Body of pancreas (tissue), 4 donors: ENCODE results near the gene PRR12. TPM values are rescaled to one million over a fixed set of nuclear protein-coding genes. Genes with fewer than 3 reads are reported as not detected.

Source experiments
- ATAC-seq: fragments of 150-250 bp; one replicate; pipeline ENCODE4 v1.9.1; 2016
- DNase-seq, 4 donors: peaks; one replicate each; pipeline ENCODE4 v3.0.0-alpha.2; 2019
- H3K27ac ChIP-seq, 4 donors: fragments of 200-600 bp; sonication (generic); 1 replicate in 3 of 4; 2 replicates in 1 of 4; pipeline versions ENCODE4 v1.5.1 to v1.6.1; 2016 to 2019; ENCODE audit warnings: mild to moderate bottlenecking in 1 of 4, mixed read lengths in 1 of 4, moderate library complexity in 1 of 4
- H3K27me3 ChIP-seq, 2 donors: fragments of 200-600 bp; sonication (generic); one replicate each; pipeline ENCODE4 v1.6.0; 2016; ENCODE audit warnings: mild to moderate bottlenecking in 1 of 2
- H3K36me3 ChIP-seq, 2 donors: fragments of 200-600 bp; sonication (generic); replicated peaks in 1 of 2; 2 replicates each; pipeline ENCODE4 v1.5.1; 2016; ENCODE audit warnings: low read depth in 2 of 2; ENCODE audit not compliant: insufficient read depth in 1 of 2
- H3K4me1 ChIP-seq: fragments of 200-600 bp; sonication (generic); one replicate; pipeline ENCODE4 v1.6.0; 2016
- H3K4me3 ChIP-seq, 2 donors: fragments of 200-600 bp; sonication (generic); 1 replicate in 1 of 2; 2 replicates in 1 of 2; pipeline ENCODE4 v1.5.1; 2016 to 2019
- H3K9me3 ChIP-seq, 3 donors: fragments of 200-600 bp; sonication (generic); 1 replicate in 2 of 3; 2 replicates in 1 of 3; pipeline ENCODE4 v1.5.1; 2016
- CTCF ChIP-seq, 7 experiments: fragments of 450-650 bp in 4 of 7; fragments of 200-600 bp in 3 of 7; sonication (generic) in 3 of 7; IDR thresholded peaks; one replicate each; pipeline ENCODE4 v1.5.1; 2016 to 2019; ENCODE audit warnings: antibody characterized with exemption in 7 of 7
- POLR2A ChIP-seq, 3 donors: fragments of 450-650 bp; IDR thresholded peaks; one replicate each; pipeline ENCODE4 v1.6.1; 2016; ENCODE audit warnings: antibody characterized with exemption in 3 of 3, mild to moderate bottlenecking in 2 of 3
- WGBS, 2 donors: methylation state at CpG; one replicate each; pipeline ENCODE4 v1.1.5; 2017; 5-methylcytosine and 5-hydroxymethylcytosine counted together
- intact Hi-C: fragments of 100-400 bp; cut with DNase I; formaldehyde crosslinking; loops from one replicate; pipeline ENCODE4 v1.15.1; 2023
- total RNA-seq, 2 donors: library from RNA; depleted of rRNA; stranded (reverse); fragments of >200 nt; gene quantifications; one replicate each; pipeline ENCODE4 v1.1.0, GENCODE V29; 2016

PRR12 gene
- total RNA-seq, 2 donors from 2014 or later: 8.0 to 23.4 TPM

GRCh38 chr19:49574206-49574755 lies 16.7 kb upstream of the PRR12 start:
- peaks cover 19% of the 10 kb centered on the region for H3K4me1 ChIP-seq
- H3K27ac ChIP-seq: no peak overlapping the region
- no peaks in the 10 kb centered on the region for H3K9me3 ChIP-seq
- H3K27me3 ChIP-seq: no peaks in the 10 kb centered on the region
- H3K4me3 ChIP-seq: no peak overlapping the region
- WGBS, 2 donors: 75 to 90% methylated on average over 2 of the region's 2 CpGs
- ATAC-seq (no peak), DNase-seq (no peak)
- intact Hi-C loops: no loop called here
- TF ChIP-seq CTCF (IDR thresholded peaks at IDR 0.05): no peak
- TF ChIP-seq POLR2A (IDR thresholded peaks at IDR 0.05): no peak
- no peaks in the 10 kb centered on the region for H3K36me3 ChIP-seq

- TF ChIP-seq POLR2A (IDR thresholded peaks at IDR 0.05) (no peak), CTCF (IDR thresholded peaks at IDR 0.05) (no peak)
- Histone ChIP-seq H3K4me3 (no peak overlapping the region), H3K4me1 (peaks cover 18% of the 10 kb centered on the region), H3K27ac (no peak overlapping the region), H3K9me3 (no peaks in the 10 kb centered on the region), H3K36me3 (no peaks in the 10 kb centered on the region), H3K27me3 (no peaks in the 10 kb centered on the region)
- DNase-seq: no peak
- no peak for ATAC-seq
- intact Hi-C loops: no loop called here
- 49 to 51% methylated on average over 4 of the region's 4 CpGs for WGBS, 2 donors
These were observed 11.8 kb upstream of the PRR12 start for GRCh38 chr19:49579193-49579592.

GRCh38 chr19:49579947-49580263 lies 11.1 kb upstream of the PRR12 start:
- no peak for DNase-seq
- Histone ChIP-seq H3K36me3 (no peaks in the 10 kb centered on the region), H3K4me3 (peak overlapping the region; percentile 21 to 35), H3K9me3 (no peaks in the 10 kb centered on the region), H3K4me1 (peaks cover 18% of the 10 kb centered on the region), H3K27ac (peak overlapping the region; percentile 29 to 74 (median 58)), H3K27me3 (no peaks in the 10 kb centered on the region)
- intact Hi-C loops: no loop called here
- ATAC-seq: no peak
- WGBS, 2 donors: 0 to 1% methylated on average over 8 of the region's 8 CpGs
- TF ChIP-seq CTCF (IDR thresholded peaks at IDR 0.05): no peak
- no peak for TF ChIP-seq POLR2A (IDR thresholded peaks at IDR 0.05)

- H3K4me1 ChIP-seq: peaks cover 18% of the 10 kb centered on the region
- peak; percentile 96 to 97 (median 96) for DNase-seq
- intact Hi-C loops: no loop called here
- H3K9me3 ChIP-seq: no peaks in the 10 kb centered on the region
- H3K27ac ChIP-seq: peak within 1 kb of the TSS; percentile 29 to 74 (median 58)
- H3K27me3 ChIP-seq: no peaks in the 10 kb centered on the region
- ATAC-seq: peak; percentile 97
- WGBS, 2 donors: 0 to 1% methylated on average over 28 to 31 of the region's 31 CpGs
- H3K36me3 ChIP-seq: no peaks in the 10 kb centered on the region
- TF ChIP-seq CTCF (IDR thresholded peaks at IDR 0.05): peak in 3 of 7 experiments; percentile 8 to 19 (median 18)
- peak; percentile 53 to 94 (median 92) for TF ChIP-seq POLR2A (IDR thresholded peaks at IDR 0.05)
- peak within 1 kb of the TSS; percentile 35 to 58 for H3K4me3 ChIP-seq
These were observed 10.5 kb upstream of the PRR12 start, which contains the start of gene NOSIP for GRCh38 chr19:49580264-49581006. NOSIP (minus strand) TSS chr19:49580556; CDS start chr19:49560691, 19,865 bp downstream.
